Thymus (tissue), 11 donors: Measurements from ENCODE around the gene DHFR. TPM values are rescaled to one million over a fixed set of nuclear protein-coding genes. Genes with fewer than 3 reads are reported as not detected.

ENCODE experiments used
- DNase-seq, 9 donors: peaks; one replicate each; pipeline ENCODE4 v3.0.0-alpha.2; 2013; ENCODE audit warnings: low spot score in 9 of 9, low read depth in 6 of 9, missing footprints in 1 of 9
- H3K27ac ChIP-seq, 2 donors: one replicate each; pipeline ENCODE4 v1.5.1; 2013; ENCODE audit warnings: control low read depth in 1 of 2, low read depth in 1 of 2, low read length in 1 of 2, mild to moderate bottlenecking in 1 of 2, moderate library complexity in 1 of 2
- H3K27me3 ChIP-seq, 2 donors: one replicate each; pipeline ENCODE4 v1.5.1; 2013; ENCODE audit warnings: low read length in 1 of 2; ENCODE audit not compliant: control insufficient read depth in 2 of 2, insufficient read depth in 1 of 2
- H3K36me3 ChIP-seq, 2 donors: one replicate each; pipeline ENCODE4 v1.5.1; 2013; ENCODE audit warnings: low read length in 1 of 2, mild to moderate bottlenecking in 1 of 2, moderate library complexity in 1 of 2; ENCODE audit not compliant: control insufficient read depth in 2 of 2, insufficient read depth in 2 of 2
- H3K4me1 ChIP-seq, 2 donors: one replicate each; pipeline ENCODE4 v1.5.1; 2013; ENCODE audit warnings: low read length in 2 of 2; ENCODE audit not compliant: control insufficient read depth in 2 of 2, insufficient read depth in 2 of 2
- H3K4me3 ChIP-seq, 2 donors: one replicate each; pipeline ENCODE4 v1.5.1; 2013; ENCODE audit warnings: low read length in 2 of 2, control low read depth in 1 of 2, mild to moderate bottlenecking in 1 of 2
- H3K9me3 ChIP-seq, 2 donors: one replicate each; pipeline ENCODE4 v1.5.1; 2013; ENCODE audit warnings: low read length in 1 of 2, mild to moderate bottlenecking in 1 of 2; ENCODE audit not compliant: control insufficient read depth in 2 of 2, insufficient read depth in 1 of 2
- WGBS: extraction: QIAGEN DNeasy Blood & Tissue Kit; methylation state at CpG from one replicate; pipeline ENCODE4 v1.1.7; 2013; 5-methylcytosine and 5-hydroxymethylcytosine counted together
- polyA plus RNA-seq: library from polyadenylated mRNA; stranded (reverse); fragments of 200-250 nt; gene quantifications from one replicate; pipeline ENCODE4 v1.2.3, GENCODE V29; 2013
- total RNA-seq: library from RNA; stranded (reverse); fragments of 120-200 nt; gene quantifications from one replicate; pipeline ENCODE4 v1.2.4, GENCODE V29; 2013
- donor health status: healthy.

The DHFR gene
- total and polyA plus RNA-seq, 2 donors, result 15.9 to 76.2 TPM

- Histone ChIP-seq H3K4me1 (no peaks in the 10 kb centered on the region), H3K27me3 (no peaks in the 10 kb centered on the region), H3K36me3 (peaks cover 0 to 8% of the 10 kb centered on the region in 2 donors), H3K4me3 (no peak overlapping the region), H3K27ac (no peak overlapping the region), H3K9me3 (no peaks in the 10 kb centered on the region)
- no peak for DNase-seq
- 97% methylated on average over 1 of the region's 1 CpG for WGBS
Observed at GRCh38 chr5:80619086-80619485, 35.7 kb downstream of the DHFR start.

- peaks cover 0 to 8% of the 10 kb centered on the region in 2 donors for H3K36me3 ChIP-seq
- no peaks in the 10 kb centered on the region for H3K4me1 ChIP-seq
- no peak overlapping the region for H3K4me3 ChIP-seq
- no peaks in the 10 kb centered on the region for H3K9me3 ChIP-seq
- WGBS, result 96% methylated on average over 4 of the region's 4 CpGs
- no peak for DNase-seq
- H3K27me3 ChIP-seq, result no peaks in the 10 kb centered on the region
- H3K27ac ChIP-seq, result no peak overlapping the region
Observed at GRCh38 chr5:80618438-80618837, 36.3 kb downstream of the DHFR start.

GRCh38 chr5:80615266-80615914, 39.4 kb downstream of the DHFR start:
- H3K9me3 ChIP-seq, result no peaks in the 10 kb centered on the region
- no peaks in the 10 kb centered on the region for H3K36me3 ChIP-seq
- H3K27ac ChIP-seq, result no peak overlapping the region
- no peak overlapping the region for H3K4me3 ChIP-seq
- H3K27me3 ChIP-seq, result no peaks in the 10 kb centered on the region
- no peaks in the 10 kb centered on the region for H3K4me1 ChIP-seq
- DNase-seq, result no peak
- 91% methylated on average over 17 of the region's 17 CpGs for WGBS

DNA sequence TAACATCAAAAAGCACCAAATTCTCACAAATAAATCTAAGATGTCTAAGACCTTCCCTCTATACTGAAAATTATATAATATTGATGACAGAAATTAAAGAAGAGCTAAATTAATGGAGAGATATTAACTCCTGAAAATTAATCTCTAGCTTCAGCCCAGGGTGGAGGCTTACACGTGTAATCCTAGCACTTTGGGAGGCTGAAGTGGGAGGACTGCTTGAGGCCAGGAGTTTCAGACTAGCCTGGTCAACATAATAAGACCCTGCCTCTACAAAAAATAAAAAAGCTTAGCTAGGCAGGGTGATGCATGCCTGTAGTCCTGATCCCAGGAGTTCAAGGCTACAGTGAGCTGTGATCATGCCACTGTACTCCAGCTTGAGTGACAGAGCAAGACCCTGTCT, 45.1 kb downstream of the DHFR start:
- Histone ChIP-seq H3K4me1 (no peaks in the 10 kb centered on the region), H3K27ac (no peak overlapping the region), H3K4me3 (no peak overlapping the region), H3K27me3 (no peaks in the 10 kb centered on the region), H3K9me3 (no peaks in the 10 kb centered on the region), H3K36me3 (no peaks in the 10 kb centered on the region)
- 93% methylated on average over 1 of the region's 1 CpG for WGBS
- no peak for DNase-seq

- no peak for DNase-seq
- Histone ChIP-seq H3K9me3 (no peaks in the 10 kb centered on the region), H3K27ac (no peak overlapping the region), H3K27me3 (no peaks in the 10 kb centered on the region), H3K36me3 (no peaks in the 10 kb centered on the region), H3K4me1 (no peaks in the 10 kb centered on the region), H3K4me3 (no peak overlapping the region)
- 98% methylated on average over 1 of the region's 1 CpG for WGBS
Observed at GRCh38 chr5:80608731-80609130, 46.1 kb downstream of the DHFR start.

GRCh38 chr5:80607832-80608231, 47.0 kb downstream of the DHFR start:
- Histone ChIP-seq H3K36me3 (no peaks in the 10 kb centered on the region), H3K4me3 (no peak overlapping the region), H3K27ac (no peak overlapping the region), H3K9me3 (no peaks in the 10 kb centered on the region), H3K27me3 (no peaks in the 10 kb centered on the region), H3K4me1 (no peaks in the 10 kb centered on the region)
- DNase-seq, result no peak

- no peaks in the 10 kb centered on the region for H3K27me3 ChIP-seq
- no peaks in the 10 kb centered on the region for H3K4me1 ChIP-seq
- no peaks in the 10 kb centered on the region for H3K36me3 ChIP-seq
- H3K9me3 ChIP-seq, result no peaks in the 10 kb centered on the region
- no peak for DNase-seq
- H3K27ac ChIP-seq, result no peak overlapping the region
- H3K4me3 ChIP-seq, result no peak overlapping the region
Observed at GRCh38 chr5:80607343-80607742, 47.4 kb downstream of the DHFR start.

DNA sequence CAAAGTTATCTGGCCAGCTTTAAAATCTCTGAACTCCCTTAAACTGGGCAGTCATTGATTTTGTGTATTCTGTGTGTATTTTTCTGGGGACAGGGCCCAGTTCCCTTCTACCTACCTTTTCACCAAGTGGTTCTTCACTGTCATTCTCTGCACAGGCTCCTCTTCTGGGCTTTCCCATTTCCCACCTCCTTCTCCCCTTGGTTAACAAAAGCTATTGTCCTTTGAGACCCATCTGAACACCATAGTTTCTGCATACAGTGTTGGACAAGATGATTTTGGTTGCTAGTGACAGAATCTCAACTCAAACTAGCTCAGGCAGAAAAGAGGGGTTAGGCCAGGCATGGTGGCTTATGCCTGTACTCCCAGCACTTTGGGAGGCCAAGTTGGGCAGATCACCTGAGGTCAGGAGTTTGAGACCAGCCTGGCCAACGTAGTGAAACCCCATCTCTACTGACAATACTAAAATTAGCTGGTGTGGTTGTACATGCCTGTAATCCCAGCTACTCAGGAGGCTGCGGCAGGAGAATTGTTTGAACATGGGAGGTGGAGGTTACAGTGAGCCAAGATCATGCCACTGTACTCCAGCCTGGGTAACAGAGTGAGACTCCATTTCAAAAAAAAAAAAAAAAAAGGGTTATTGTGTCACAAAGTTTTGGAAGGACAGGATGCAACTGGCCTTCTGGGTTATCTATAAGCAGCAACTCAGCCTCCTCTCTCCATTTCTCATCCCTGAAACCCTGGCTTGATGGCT, 53.7 kb downstream of the DHFR start:
- Histone ChIP-seq H3K4me1 (no peaks in the 10 kb centered on the region), H3K27ac (no peak overlapping the region), H3K4me3 (no peak overlapping the region), H3K9me3 (no peaks in the 10 kb centered on the region), H3K36me3 (no peaks in the 10 kb centered on the region), H3K27me3 (no peaks in the 10 kb centered on the region)
- 100% methylated on average over 2 of the region's 2 CpGs for WGBS
- DNase-seq, result peak in 8 of 9 donors; percentile 8 to 63 (median 26)

DNA sequence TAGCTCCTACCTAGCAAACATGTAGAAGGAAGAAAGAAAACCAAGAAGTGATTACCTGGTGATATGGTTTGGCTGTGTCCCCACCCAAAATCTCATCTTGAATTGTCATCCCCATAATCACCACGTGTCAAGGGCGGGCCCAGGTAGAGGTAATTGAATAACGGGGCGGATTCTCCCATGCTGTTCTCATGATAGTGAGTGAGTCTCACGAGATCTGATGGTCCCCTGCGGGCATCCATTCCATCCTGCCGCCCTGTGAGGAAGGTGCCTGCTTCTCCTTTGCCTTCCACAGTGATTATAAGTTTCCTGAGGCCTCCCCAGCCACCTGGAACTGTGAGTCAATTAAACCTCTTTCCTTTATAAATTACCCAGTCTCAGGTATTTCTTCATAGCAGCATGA, 57.3 kb downstream of the DHFR start:
- Histone ChIP-seq H3K27me3 (no peaks in the 10 kb centered on the region), H3K4me3 (no peak overlapping the region), H3K27ac (no peak overlapping the region), H3K36me3 (no peaks in the 10 kb centered on the region), H3K9me3 (no peaks in the 10 kb centered on the region), H3K4me1 (no peaks in the 10 kb centered on the region)
- 77% methylated on average over 7 of the region's 7 CpGs for WGBS
- no peak for DNase-seq
